Activated CD4-positive, CD25-positive, alpha-beta regulatory T cell treated with anti-CD3 and anti-CD28 coated beads, Interleukin-2, amount 50 U/mL, for 16 hours (primary cell): ENCODE measurements around the gene GGCX.
A peak's percentile ranks its signal among the peaks of the same experiment; 100 is the strongest.
"Not testable (repeated sequence)": the region's sequence is repeated elsewhere in the genome, so short reads cannot be mapped to it uniquely, and the experiment has no call there.

Experiments
- DNase-seq: peaks from one replicate; pipeline ENCODE4 v3.0.0-alpha.2; 2020; ENCODE audit warnings: low read depth, low spot score

Gene GGCX

GRCh38 chr2:85561280-85562212 lies at the start of gene GGCX:
Gene GGCX (minus strand): TSS chr2:85561493. CDS start chr2:85561428, 65 bp downstream.
- peak; percentile 91 for DNase-seq

- no peak for DNase-seq
These were observed 46.2 kb upstream of the GGCX start for GRCh38 chr2:85607268-85608215.

GRCh38 chr2:85606116-85606455 lies 44.8 kb upstream of the GGCX start:
- no peak for DNase-seq

GRCh38 chr2:85605406-85606115 lies 44.3 kb upstream of the GGCX start:
- DNase-seq = no peak

GRCh38 chr2:85604568-85605339 lies 43.5 kb upstream of the GGCX start:
- no peak for DNase-seq

GRCh38 chr2:85604133-85604444 lies 42.8 kb upstream of the GGCX start:
- DNase-seq = not testable (repeated sequence)

- DNase-seq = peak; percentile 69
These were observed 41.4 kb upstream of the GGCX start, which contains the start of gene TMEM150A for GRCh38 chr2:85602476-85603234. Gene TMEM150A (minus strand): TSS chr2:85602698. CDS start chr2:85601948, 750 bp downstream.

GRCh38 chr2:85601771-85602475 lies 40.6 kb upstream of the GGCX start:
- DNase-seq = no peak

GRCh38 chr2:85600951-85601770 lies 39.9 kb upstream of the GGCX start:
- DNase-seq = no peak

- no peak for DNase-seq
These were observed 38.9 kb upstream of the GGCX start for GRCh38 chr2:85600235-85600575.

GRCh38 chr2:85599468-85600234 lies 38.4 kb upstream of the GGCX start:
- no peak for DNase-seq

GRCh38 chr2:85598594-85599340 lies 37.5 kb upstream of the GGCX start:
- DNase-seq = no peak

GRCh38 chr2:85597241-85597640 lies 35.9 kb upstream of the GGCX start:
- DNase-seq = no peak

- DNase-seq = no peak
These were observed 35.3 kb upstream of the GGCX start for GRCh38 chr2:85596486-85597143.

GRCh38 chr2:85596026-85596333 lies 34.7 kb upstream of the GGCX start:
- DNase-seq = no peak

GRCh38 chr2:85595301-85596025 lies 34.2 kb upstream of the GGCX start, which contains the start of gene RNF181:
Gene RNF181 (plus strand): TSS chr2:85595745. CDS start chr2:85595764, 19 bp downstream.
- peak; percentile 86 for DNase-seq
